HG03159 (cell line): ENCODE results near the gene CDKAL1.
"Not testable (repeated sequence)": the region's sequence is repeated elsewhere in the genome, so short reads cannot be mapped to it uniquely, and the experiment has no call there.

ENCODE experiments used
- ATAC-seq: cut with Tn5 transposase; IDR thresholded peaks from one replicate; pipeline ENCODE4 v1.9.1; 2021; ENCODE audit warnings: mild to moderate bottlenecking, moderate library complexity; ENCODE audit not compliant: unreplicated experiment

CDKAL1 gene

DNA sequence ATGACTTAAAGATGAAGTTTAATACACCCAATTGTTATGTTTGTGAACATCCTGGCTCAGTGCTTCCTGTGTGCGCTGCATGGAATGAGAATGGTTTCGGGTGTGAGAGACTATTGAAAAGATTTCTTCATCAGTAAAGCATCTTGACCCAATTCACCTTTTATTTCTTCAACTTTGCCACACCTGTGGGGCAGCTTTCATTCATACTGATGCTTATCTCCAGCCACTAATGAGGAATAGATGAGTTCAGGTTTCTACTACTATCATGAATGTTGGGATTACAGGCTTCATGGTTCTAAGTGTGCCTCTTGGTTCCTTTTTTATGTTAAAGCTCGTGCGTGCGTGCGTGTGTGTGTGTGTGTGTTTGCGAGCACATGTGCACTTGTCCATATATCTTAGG, 685.6 kb downstream of the CDKAL1 start:
- no peak for ATAC-seq

GRCh38 chr6:21220271-21220987, 686.2 kb downstream of the CDKAL1 start:
- ATAC-seq: no peak

DNA sequence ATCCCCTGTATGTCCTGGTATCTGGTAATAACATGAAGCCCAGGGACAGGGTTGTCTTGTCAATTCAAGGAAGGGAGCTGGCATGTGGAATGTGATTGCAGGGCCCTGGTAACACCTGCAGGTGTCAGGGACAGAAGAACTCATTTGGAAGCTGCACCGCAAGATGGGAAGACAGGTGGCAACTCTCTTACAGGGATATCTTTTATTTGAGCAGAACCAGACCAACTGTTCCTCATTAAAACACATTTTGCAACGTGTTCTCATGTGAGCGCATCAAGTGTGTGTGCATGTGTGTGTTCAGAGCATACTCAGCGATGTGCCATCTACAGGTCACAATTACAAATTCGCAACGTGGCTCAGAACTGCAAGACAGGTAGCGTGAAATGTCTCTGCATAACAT, 688.4 kb downstream of the CDKAL1 start:
- ATAC-seq: no peak

GRCh38 chr6:21225912-21226311, 691.7 kb downstream of the CDKAL1 start:
- no peak for ATAC-seq

DNA sequence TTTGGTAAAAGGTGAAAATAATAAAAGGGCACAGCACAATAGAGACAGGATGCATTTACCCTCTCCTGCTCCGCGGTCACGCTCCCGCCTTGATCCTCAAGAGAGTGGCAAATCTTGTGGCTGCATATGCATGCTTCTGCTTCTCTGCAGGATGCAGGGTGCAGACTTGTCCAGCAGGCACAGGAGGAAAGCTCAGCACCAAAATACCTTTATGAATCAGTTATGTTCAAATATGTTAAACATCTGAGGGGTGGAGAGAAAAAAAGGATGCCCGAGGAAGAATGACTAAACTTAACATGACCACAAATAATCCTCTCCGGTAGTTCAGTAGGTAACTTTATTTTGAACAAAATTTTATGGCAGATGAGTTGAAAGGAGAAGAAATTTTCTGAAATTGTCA, 693.2 kb downstream of the CDKAL1 start:
- ATAC-seq: no peak

DNA sequence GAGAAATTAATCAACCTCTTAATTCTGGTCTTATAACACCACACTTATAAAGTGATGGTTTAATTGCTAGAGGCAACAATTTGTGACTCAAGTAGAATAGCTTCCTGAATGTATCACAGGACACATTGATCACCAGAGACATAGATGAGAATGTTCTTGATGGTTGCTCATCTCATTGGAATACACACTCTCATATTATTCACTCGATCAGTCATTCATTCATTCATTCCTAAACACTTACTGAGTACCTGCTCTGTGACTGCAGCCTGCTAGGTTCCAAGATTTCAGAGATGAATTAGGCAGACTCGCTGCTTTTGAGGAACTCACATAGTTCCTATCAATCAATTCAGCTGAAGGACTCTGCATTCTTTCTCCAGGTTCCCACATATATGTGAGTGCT, 694.2 kb downstream of the CDKAL1 start:
- ATAC-seq: no peak

DNA sequence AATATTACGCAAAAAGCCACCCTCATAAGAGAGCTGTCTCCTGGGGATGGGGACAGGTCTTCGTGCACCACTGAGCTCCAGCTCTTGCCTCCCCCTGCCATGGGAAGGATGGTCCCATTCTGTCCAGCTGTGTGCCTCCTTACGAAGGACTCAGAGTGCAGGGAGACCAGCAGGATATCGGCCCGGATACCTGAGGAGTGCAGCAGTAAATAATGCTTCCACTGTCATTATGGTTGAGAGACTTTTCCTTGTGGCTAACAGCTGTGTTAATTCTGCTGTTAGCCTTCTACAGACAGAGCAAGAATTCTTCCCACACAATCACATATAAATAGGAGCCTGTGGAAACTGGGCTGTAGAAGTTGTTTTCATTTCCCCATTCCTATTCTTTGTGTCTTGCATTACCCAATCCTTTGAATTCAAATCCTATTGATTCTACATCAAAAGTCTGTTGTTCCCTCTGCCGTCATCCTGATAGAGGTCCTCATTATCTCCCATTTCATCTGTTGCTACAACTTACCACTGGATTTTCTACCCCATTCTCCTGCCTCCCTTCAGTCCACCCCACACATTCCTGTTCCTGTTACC, 694.7 kb downstream of the CDKAL1 start:
- ATAC-seq: no peak

DNA sequence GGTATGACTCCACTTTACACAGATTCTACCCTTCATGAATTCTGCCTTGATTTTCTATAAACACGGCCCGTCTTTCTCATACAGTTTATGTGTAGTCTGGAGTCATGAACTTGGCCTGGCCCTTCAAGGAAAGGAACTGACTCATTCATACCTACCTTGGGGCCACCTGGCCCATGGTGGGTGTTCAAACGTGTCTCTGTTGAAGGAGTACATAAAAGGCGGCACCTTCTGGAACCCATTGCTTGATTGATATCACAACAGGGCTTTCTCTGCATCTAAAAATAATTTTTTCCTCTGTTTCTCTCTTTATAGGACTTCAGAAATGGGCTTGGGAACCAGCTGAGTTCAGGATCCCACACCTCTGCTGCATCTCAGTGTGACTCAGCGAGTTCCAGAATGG, 696.3 kb downstream of the CDKAL1 start:
- ATAC-seq: no peak

GRCh38 chr6:21235162-21235561, 700.9 kb downstream of the CDKAL1 start:
- ATAC-seq: no peak

DNA sequence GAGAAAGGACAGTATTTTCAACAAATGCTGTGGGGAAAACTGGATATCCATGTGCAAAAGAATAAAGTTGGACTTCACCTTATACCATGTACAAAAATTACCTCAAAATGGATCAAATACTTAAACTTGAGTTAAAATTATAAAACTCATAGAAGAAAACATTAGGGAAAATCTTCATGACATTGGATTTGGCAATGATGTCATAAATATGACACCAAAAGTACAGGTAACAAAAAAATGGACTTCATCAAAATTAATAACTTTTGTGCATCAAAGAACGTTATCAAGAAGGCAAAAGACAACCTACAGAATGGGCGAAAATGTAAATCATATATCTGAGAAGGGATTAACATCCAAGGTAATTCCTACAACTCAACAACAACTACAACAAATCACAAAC, 704.0 kb downstream of the CDKAL1 start:
- ATAC-seq: no peak

DNA sequence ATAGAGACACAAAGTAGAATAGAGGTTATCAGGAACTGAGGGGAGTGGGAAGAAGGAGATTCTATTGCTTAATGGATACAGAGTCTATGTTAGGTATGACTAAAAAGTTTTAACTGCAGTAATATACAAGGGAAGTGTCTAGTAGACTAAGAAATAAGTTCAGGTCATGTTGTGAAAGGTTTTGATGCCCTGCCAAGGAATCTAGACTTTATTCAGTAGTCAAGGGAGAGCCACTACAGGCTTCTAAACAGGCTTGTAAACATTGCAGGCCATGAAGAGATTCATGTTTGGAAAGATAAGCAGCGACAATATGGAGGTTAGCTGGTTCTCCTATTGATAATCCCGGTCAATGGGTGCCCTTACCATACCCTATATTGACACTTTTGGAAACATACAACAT, 706.5 kb downstream of the CDKAL1 start:
- no peak for ATAC-seq

DNA sequence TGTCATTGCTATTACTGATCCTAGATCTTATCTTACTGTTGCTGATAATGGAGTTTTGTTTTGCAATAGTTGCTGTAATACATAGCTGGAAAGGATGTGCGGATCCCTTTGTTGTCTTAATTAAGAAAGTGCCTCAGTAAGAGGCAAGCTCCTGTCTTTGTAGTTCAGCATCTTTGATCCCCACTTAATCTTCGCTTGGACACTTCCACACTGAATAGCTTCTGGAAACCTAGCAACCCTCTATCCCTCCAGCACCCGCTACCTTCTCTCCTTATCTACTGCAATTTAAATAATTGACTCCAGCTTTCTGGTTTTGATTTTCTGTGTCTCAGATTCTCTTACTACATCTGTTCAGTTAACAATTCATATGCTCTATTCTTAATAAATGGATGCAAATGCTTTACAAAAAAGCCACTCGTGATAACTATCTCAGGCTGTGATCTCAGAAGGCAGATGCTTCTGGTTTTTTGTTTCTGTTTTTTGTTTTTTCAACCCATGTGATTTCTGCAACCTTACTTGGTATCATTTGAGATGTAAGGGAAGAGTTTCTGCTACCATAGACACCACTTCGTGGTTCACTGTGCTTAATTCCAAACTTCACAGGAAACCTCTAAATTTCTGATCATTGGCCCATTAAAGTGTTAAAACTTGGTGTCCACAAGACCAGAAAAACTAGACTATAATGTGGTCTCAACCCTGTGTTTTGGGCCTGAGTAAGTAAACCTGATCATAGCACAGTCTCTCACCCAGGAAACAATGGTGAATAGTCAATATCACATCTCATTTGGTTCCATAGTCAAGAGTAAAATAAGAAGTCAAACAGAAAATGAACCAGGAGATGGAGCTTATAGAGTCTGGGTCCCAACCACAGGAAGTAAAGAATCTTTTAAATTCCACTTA, 707.2 kb downstream of the CDKAL1 start:
- ATAC-seq: no peak

DNA sequence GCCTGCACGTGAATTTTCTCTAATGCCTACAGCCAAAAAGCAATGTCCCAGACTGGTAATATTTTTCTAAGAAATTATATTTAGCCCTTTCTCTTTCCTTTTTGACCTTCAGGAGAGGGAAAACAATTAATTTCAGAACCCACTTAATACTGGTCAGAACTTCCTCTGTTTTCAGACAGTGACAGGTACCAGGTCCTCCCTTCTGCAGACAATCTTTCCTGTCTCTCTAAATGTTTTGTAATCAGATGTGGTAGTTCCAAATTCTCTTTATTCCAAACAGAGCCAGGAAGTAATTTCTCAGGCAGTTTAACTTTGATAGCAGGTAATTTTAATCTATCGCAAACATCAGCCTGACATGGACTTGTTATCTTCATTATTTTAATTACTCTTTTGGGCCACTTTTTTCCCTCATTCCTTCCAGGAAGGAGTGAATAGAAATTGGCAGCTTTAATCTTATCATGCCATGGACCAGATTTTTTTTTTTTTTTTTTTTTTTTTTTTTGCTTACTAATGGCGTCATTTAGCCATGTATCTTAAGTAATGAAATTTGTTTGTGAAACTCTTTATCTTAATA, 710.7 kb downstream of the CDKAL1 start:
- ATAC-seq: no peak

GRCh38 chr6:21245488-21245887, 711.2 kb downstream of the CDKAL1 start:
- ATAC-seq: no peak

DNA sequence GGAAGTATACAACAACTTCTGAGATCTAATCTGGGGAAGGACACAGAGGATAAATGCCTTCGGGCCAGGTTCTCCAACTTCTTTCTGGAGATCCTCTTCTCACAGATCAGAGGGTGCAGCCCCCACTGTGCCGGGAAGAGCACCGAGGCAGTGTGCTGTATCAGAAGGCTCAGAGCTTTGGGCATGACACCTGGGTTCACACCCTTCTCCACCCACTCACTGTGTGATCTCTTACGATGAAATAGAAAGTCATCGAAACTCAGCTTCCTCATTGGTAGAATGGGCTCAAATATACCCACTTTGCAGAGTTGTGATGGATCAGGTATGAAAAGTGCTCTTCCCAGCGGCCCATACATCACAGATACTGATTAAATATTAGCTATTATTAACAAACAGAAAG, 711.8 kb downstream of the CDKAL1 start:
- ATAC-seq: no peak

- ATAC-seq: not testable (repeated sequence)
These were observed 720.2 kb downstream of the CDKAL1 start for GRCh38 chr6:21254460-21254859.

GRCh38 chr6:21256197-21256596, 721.9 kb downstream of the CDKAL1 start:
- ATAC-seq: no peak

GRCh38 chr6:21257125-21257524, 722.9 kb downstream of the CDKAL1 start:
- no peak for ATAC-seq

GRCh38 chr6:21258665-21259064, 724.4 kb downstream of the CDKAL1 start:
- no peak for ATAC-seq

DNA sequence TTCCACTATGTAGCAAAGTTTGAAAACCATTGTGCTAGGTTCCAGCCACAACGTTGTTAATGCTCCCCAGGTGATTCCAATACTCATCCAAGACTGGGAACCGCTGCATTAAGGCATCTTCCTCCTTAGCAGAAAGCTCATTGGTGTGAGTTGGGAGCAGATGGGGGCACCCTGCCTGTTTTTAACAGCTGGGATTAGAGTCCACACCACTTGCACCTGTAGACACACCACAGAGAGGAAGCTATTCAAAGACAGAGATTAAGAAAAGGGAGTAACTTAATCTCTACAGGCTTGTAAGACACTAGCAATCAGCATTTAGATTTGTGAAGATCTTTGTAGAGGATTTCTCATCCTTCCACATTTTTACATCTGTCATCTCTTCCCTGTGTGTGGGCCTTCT, 725.4 kb downstream of the CDKAL1 start:
- ATAC-seq: no peak

DNA sequence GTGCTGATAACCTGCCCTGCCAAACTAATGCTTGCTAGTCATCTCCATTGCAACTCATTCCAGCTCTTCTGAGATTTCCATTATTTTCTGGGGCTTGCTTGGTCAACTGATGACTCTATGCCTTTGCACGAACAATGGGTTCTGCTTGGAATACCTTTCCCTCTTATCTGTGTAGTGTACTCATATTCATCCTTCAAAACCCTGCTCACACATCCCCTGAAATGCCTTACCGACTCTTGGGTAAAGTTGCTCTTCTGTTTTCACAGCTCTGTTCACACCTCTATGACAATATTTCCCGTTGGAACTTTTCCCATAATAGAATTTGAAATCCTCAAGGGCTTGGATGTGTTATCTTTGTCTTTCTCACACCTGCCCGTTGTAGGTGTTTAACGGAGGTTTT, 728.2 kb downstream of the CDKAL1 start:
- ATAC-seq: no peak
